GM18511 (cell line): ENCODE measurements around the gene ZNF350.
A peak's percentile ranks its signal among the peaks of the same experiment; 100 is the strongest.
"Not testable (repeated sequence)": the region's sequence is repeated elsewhere in the genome, so short reads cannot be mapped to it uniquely, and the experiment has no call there.

Source experiments
- ATAC-seq: cut with Tn5 transposase; IDR thresholded peaks from one replicate; pipeline ENCODE4 v1.9.1; 2021; ENCODE audit warnings: mild to moderate bottlenecking, moderate library complexity; ENCODE audit not compliant: unreplicated experiment

Gene ZNF350

GRCh38 chr19:51975787-51976186 lies 10.9 kb downstream of the ZNF350 start:
- not testable (repeated sequence) for ATAC-seq

- no peak for ATAC-seq
Observed at GRCh38 chr19:51971624-51972023, 15.0 kb downstream of the ZNF350 start.

- ATAC-seq = no peak
Observed at GRCh38 chr19:51970718-51971117, 15.9 kb downstream of the ZNF350 start.

GRCh38 chr19:51965583-51965982 lies 21.1 kb downstream of the ZNF350 start:
- no peak for ATAC-seq

GRCh38 chr19:51960621-51961233 lies 25.9 kb downstream of the ZNF350 start:
- not testable (repeated sequence) for ATAC-seq

- no peak for ATAC-seq
Observed at GRCh38 chr19:51959791-51960190, 26.8 kb downstream of the ZNF350 start.

GRCh38 chr19:51957846-51958245 lies 28.8 kb downstream of the ZNF350 start:
- ATAC-seq = not testable (repeated sequence)

GRCh38 chr19:51948975-51949374 lies 37.7 kb downstream of the ZNF350 start:
- no peak for ATAC-seq

GRCh38 chr19:51946602-51947001 lies 40.0 kb downstream of the ZNF350 start:
- ATAC-seq = no peak

- ATAC-seq = no peak
Observed at GRCh38 chr19:51944798-51945552, 41.7 kb downstream of the ZNF350 start.

- ATAC-seq = no peak
Observed at GRCh38 chr19:51938936-51939335, 47.7 kb downstream of the ZNF350 start.

- ATAC-seq = no peak
Observed at GRCh38 chr19:51931921-51932320, 54.7 kb downstream of the ZNF350 start.

- no peak for ATAC-seq
Observed at GRCh38 chr19:51927859-51928258, 58.8 kb downstream of the ZNF350 start.

GRCh38 chr19:51926784-51927741 lies 59.6 kb downstream of the ZNF350 start, which contains the start of gene ZNF613:
TSS of gene ZNF613 (plus strand) at chr19:51927472. CDS start at chr19:51936221, 8,749 bp downstream.
- peak; percentile 89 for ATAC-seq

- ATAC-seq = no peak
Observed at GRCh38 chr19:51926426-51926783, 60.2 kb downstream of the ZNF350 start.

- no peak for ATAC-seq
Observed at GRCh38 chr19:51921949-51922348, 64.7 kb downstream of the ZNF350 start.

- no peak for ATAC-seq
Observed at GRCh38 chr19:51919606-51920005, 67.0 kb downstream of the ZNF350 start.

- no peak for ATAC-seq
Observed at GRCh38 chr19:51916167-51916566, 70.5 kb downstream of the ZNF350 start.

GRCh38 chr19:51915324-51915867 lies 71.2 kb downstream of the ZNF350 start:
- no peak for ATAC-seq
